ENCODE results near the gene CHID1.

- no peak for TF ChIP-seq CTCF (IDR thresholded peaks at IDR 0.05)
- no peak for TF ChIP-seq EZH2 (IDR thresholded peaks at IDR 0.05; ENCODE audit: borderline replicate concordance, insufficient read depth, low read depth, low read length, poor library complexity, severe bottlenecking)
Measured at GRCh38 chr11:937841-938261, 27.2 kb upstream of the CHID1 start.
